IMR-90 (cell line): ENCODE data around the gene CXCL16.

Experiments used
- FOS ChIP-seq: fragments of 150-350 bp; IDR thresholded peaks from 2 replicates; pipeline ENCODE4 v1.6.1; 2016; ENCODE audit warnings: low read depth, low read length
- RCOR1 ChIP-seq: IDR thresholded peaks from 2 replicates; pipeline ENCODE4 v1.6.1; 2012; ENCODE audit warnings: mild to moderate bottlenecking, low read length, improper control_type of control experiment; ENCODE audit not compliant: insufficient replicate concordance
- TF ChIP-seq, protein P1 (sequence below): conservative IDR thresholded peaks from 2 replicates; pipeline ENCODE4 v1.5.1; 2012; ENCODE audit warnings: mild to moderate bottlenecking, low read depth, low read length, improper control_type of control experiment

DNA sequence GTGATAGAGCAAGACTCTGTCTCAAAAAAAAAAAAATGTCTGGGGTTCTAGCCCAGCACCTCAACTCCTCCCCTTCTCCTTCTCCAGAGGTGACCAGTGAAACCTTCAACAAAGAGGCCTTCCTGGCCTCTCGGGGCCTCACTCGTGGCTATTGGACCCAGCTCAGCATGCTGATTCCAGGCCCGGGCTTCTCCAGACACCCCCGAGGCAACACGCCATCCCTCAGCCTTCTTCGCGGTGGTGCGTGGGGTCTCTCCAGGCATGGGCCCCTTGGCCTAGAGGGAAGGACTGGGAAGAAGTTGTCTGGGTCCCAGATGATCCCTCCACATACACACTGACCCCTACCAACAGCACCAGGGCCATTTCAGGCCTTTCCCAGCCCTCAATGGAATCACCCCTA is 3.5 kb upstream of the CXCL16 start:
- TF ChIP-seq, protein P1, sequence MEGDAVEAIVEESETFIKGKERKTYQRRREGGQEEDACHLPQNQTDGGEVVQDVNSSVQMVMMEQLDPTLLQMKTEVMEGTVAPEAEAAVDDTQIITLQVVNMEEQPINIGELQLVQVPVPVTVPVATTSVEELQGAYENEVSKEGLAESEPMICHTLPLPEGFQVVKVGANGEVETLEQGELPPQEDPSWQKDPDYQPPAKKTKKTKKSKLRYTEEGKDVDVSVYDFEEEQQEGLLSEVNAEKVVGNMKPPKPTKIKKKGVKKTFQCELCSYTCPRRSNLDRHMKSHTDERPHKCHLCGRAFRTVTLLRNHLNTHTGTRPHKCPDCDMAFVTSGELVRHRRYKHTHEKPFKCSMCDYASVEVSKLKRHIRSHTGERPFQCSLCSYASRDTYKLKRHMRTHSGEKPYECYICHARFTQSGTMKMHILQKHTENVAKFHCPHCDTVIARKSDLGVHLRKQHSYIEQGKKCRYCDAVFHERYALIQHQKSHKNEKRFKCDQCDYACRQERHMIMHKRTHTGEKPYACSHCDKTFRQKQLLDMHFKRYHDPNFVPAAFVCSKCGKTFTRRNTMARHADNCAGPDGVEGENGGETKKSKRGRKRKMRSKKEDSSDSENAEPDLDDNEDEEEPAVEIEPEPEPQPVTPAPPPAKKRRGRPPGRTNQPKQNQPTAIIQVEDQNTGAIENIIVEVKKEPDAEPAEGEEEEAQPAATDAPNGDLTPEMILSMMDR = no peak
- TF ChIP-seq FOS (no peak), RCOR1 (no peak)
